ENCODE measurements around the gene ATOSB.

The ATOSB gene

DNA sequence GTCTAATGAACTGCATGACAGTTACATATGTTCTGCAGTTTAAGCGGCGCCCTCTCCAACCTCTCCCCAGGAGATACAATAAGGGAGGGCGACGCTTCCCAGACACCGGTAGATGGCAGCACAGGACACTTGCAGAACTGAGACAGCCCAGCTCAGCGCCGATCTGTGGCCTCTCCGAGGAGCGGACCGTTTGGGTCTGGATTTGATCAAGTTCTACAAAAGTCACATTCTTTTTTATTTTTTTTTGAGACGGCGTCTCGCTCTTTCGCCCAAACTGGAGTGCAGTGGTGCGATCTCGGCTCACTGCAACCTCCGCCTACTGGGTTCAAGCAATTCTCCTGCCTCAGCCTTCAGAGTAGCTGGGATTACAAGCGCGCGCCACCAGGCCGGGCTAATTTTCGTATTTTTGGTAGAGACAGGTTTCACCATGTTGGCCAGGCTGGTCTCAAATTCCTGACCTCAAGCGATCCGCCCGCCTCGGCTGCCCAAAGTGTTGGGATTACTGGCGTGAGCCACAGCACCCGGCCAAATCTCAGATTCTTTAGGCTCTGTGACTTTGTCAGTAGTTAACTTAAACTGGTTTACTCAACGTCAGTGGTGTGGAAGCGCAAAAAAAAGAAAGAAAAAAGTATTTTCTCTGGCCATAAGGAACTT, 1.4 kb upstream of the ATOSB start:
- FAIRE-seq (no peak), DNase-seq (ENCODE audit: insufficient read length, low spot score) (no peak)
- TF ChIP-seq, protein P1, sequence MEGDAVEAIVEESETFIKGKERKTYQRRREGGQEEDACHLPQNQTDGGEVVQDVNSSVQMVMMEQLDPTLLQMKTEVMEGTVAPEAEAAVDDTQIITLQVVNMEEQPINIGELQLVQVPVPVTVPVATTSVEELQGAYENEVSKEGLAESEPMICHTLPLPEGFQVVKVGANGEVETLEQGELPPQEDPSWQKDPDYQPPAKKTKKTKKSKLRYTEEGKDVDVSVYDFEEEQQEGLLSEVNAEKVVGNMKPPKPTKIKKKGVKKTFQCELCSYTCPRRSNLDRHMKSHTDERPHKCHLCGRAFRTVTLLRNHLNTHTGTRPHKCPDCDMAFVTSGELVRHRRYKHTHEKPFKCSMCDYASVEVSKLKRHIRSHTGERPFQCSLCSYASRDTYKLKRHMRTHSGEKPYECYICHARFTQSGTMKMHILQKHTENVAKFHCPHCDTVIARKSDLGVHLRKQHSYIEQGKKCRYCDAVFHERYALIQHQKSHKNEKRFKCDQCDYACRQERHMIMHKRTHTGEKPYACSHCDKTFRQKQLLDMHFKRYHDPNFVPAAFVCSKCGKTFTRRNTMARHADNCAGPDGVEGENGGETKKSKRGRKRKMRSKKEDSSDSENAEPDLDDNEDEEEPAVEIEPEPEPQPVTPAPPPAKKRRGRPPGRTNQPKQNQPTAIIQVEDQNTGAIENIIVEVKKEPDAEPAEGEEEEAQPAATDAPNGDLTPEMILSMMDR (IDR thresholded peaks at IDR 0.05; ENCODE audit: insufficient read depth, missing control alignments), result peak; percentile 97

DNA sequence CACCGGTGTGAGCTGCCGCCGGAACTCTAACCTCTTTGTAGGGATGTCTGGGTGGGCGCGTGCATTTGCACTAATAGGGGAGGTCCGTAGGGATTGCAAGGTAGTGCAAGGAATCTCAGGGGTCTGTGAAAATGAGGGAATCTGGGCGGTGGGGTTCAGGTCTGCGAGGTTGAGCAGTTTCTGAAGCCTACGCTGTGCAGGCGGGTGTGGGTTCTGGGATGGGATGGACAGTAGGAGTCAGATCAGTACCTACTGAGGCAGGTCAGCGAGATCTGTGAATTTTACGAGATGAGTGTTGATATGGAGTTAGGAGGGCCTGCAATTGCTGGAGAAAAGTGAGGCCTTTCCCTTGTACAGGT, 856 bp upstream of the ATOSB start:
- FAIRE-seq, result no peak
- TF ChIP-seq, protein P1 (IDR thresholded peaks at IDR 0.05; ENCODE audit: insufficient read depth, missing control alignments), result no peak
- no peak for DNase-seq (ENCODE audit: insufficient read length, low spot score)

DNA sequence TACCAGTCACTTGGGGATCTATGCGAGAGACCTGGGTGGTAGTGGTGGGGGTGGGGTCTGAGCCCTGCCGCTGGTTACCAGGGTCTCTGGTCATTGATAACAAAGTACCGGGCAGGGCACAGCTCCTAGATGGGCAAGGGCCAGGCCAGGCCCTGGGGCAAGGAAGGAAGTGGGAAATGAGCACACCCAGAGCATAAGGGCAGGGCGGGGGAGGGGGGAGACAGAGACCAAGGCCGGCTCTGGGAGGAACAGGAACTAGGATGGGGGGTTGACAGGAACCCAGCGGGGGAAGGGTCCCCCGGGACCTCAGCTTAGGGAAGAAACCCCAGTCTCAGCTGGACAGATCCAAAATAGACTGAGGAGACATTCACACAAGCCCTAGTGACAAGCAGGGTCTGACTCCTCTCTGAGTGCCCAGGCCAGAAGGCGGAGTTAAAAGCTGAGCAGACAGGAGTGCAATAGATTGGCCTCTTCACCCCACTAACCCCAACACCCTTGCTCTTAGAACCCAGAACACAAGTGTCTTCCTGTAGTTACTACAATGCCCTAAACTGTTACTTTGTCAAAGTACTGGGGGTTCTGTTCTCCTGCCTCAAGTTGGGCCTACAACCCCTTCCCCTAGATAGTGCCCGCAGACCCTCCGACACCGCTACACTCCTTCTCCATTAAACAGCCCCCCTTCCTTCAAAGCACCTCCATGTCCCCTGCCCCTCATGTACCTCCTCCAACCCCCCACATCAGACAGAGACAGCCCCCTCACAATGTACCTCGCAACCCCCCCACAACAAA, 628 bp downstream of the ATOSB start:
- TF ChIP-seq, protein P1 (IDR thresholded peaks at IDR 0.05; ENCODE audit: insufficient read depth, missing control alignments), result no peak
- DNase-seq (ENCODE audit: insufficient read length, low spot score) (no peak), FAIRE-seq (no peak)

DNA sequence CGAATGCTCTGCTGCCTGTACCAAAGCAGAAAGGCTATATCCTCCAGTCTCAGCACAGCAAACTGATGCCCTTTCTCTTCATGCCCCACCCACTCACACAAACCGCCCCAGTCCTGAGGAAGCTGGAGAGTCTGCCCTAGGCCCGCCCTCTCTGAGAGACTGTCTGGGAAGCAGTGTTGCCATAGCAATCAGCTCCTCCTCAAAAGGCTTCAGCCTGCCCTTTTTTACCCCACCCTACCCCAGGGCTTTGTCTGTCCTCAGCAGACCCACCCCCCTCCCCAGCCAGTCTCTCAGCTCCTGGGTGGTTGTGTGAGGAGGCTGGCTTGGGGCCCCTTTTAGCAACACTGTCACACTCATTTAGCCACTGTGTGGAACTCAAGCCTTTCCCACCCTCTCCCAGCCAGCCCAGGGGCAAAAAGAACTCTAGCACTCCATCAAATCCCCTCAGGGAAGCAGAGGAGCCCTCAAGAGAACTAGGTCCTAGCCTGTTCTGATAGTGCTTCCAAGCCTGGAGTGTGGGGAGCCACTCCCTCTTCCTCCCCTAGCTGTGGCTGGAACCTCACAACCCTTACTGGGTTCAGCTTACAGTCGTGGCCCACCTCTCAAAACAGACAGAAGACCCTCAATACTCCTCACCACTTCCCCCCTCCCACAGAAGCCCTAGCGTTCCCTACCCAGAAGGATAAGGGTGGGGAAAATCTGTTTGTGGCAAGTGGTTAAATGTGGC, 1.4 kb downstream of the ATOSB start:
- no peak for FAIRE-seq
- TF ChIP-seq, protein P1 (IDR thresholded peaks at IDR 0.05; ENCODE audit: insufficient read depth, missing control alignments), result no peak
- no peak for DNase-seq (ENCODE audit: insufficient read length, low spot score)

DNA sequence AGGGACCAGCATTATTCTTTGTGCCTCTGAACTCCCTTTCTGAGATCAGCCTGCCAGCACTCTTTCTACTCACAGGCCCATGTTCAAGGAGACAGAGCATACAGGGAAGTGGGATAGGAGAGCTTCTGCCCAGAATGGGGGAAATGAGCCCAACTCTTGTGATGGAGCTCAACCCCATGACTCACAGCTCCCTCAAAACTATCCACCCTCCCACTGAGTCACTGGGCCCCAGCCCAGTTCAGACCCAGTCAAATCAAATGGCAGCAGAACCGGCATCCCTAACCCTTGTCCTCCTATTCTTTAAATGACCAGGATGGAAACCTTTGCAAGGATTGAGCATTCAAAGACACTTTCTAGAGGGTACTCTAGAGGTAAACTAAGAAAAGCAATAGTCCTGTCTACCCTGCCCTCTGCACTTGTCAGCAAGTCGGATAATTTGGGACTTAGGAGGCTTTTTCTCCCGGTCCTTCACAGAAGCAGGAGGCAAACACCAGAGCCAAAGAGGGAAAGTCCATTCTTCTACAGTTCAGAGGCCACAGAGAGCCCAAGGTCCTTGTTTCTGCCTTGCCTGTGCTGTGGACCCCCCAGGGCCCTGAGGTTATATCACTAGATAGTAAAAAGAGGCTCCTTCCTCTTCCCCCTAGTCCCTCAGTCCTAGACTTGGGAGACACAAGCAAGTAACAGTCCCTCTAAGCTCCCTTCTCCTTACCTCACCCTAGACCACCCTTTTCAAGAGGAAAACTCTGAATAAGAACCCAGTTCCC, 3.2 kb downstream of the ATOSB start:
- DNase-seq (ENCODE audit: insufficient read length, low spot score) (no peak), FAIRE-seq (no peak)
- TF ChIP-seq, protein P1 (IDR thresholded peaks at IDR 0.05; ENCODE audit: insufficient read depth, missing control alignments), result no peak

DNA sequence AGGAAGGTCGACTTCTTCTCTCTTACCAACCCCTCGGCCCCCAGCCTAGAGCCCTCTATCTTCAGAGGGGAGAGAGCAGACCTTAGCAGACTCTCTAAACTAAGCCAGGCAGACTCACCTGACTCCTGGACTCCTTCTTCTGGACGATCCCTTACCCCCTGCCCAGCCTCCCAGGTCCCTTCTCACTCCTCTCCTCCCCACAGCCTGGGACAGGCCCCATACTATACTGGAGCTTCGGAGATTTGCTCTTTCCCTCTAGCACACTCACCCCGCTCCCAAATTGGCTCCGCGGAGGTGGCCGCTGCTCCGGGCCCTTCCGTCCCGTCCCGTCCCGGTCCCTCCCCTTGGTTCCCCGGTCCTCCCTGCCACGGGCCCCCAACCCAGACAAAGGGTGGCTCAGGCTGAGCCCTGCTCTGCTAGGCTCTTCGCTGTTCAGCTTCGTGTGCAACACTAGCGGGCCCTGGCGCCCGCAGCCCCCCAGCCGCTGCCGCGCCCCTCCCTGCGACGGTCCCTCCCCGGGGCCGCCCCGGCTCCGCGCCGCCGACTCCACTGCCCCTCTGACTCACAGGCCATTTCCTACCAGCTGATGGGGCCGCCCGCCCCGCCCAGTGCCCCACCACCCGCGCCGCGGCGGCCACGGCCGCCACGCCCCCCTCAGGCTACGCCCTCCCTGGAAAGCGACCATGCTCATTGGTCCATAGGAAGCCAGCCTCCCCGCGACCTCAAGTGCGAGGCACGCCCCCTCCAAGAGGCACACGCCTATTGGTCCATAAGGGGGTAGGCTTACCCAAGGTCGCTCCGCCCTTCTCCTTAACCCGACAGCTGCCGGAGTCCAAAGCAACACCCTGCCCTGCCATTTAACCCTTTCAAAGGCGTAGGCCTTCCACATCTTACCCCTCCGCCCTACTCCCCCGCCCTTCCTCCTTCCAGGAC, 4.4 kb downstream of the ATOSB start:
- TF ChIP-seq, protein P1 (IDR thresholded peaks at IDR 0.05; ENCODE audit: insufficient read depth, missing control alignments), result no peak
- FAIRE-seq (no peak), DNase-seq (ENCODE audit: insufficient read length, low spot score) (peak; percentile 98)
